ENCODE measurements around the gene CLDN25. TPM values are rescaled to one million over a fixed set of nuclear protein-coding genes. Genes with fewer than 3 reads are reported as not detected.

Gene CLDN25
- total and polyA plus RNA-seq, 2 of the 13 experiments (the other 11 are each of a cell fraction or from before 2014, with no cell fraction given): not detected

DNA sequence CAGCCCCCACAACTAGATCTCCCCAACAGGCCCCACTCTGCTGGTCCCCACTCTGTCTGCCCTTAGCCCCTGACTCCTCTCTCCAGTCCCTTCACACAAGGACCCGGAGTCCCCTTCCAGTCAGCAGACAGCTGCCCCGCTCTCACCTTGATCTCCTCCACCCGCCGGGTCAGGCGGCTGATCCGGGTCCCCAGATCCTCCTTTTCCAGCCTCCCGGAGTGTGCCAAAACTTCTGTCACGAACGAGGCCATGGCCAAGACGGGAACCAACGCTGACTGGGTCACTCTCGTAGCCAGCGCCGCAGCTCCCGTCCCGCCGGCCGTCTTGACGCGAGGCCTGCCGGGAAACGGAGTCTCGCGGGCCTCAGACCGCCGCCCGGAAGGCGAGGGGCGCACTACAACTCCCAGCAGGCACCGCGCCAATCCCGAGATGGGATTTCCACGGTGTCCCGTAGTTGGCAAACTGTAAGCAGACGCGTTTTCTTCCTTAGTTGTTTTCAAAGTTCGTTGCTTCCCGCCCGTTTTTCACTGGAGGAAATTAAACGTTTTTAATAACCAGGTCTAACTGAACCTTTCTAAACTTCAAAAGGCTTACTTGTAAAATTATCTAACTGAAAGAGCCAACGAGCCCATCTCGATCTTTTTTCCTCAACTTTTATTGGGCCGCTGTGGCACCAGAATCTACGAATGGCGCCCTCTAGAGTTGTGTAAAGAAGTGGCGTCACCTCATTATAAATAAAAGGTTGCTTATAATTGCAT, 6.0 kb upstream of the CLDN25 start, which contains the start of gene ZW10 (continued):
- TF ChIP-seq, protein P1, sequence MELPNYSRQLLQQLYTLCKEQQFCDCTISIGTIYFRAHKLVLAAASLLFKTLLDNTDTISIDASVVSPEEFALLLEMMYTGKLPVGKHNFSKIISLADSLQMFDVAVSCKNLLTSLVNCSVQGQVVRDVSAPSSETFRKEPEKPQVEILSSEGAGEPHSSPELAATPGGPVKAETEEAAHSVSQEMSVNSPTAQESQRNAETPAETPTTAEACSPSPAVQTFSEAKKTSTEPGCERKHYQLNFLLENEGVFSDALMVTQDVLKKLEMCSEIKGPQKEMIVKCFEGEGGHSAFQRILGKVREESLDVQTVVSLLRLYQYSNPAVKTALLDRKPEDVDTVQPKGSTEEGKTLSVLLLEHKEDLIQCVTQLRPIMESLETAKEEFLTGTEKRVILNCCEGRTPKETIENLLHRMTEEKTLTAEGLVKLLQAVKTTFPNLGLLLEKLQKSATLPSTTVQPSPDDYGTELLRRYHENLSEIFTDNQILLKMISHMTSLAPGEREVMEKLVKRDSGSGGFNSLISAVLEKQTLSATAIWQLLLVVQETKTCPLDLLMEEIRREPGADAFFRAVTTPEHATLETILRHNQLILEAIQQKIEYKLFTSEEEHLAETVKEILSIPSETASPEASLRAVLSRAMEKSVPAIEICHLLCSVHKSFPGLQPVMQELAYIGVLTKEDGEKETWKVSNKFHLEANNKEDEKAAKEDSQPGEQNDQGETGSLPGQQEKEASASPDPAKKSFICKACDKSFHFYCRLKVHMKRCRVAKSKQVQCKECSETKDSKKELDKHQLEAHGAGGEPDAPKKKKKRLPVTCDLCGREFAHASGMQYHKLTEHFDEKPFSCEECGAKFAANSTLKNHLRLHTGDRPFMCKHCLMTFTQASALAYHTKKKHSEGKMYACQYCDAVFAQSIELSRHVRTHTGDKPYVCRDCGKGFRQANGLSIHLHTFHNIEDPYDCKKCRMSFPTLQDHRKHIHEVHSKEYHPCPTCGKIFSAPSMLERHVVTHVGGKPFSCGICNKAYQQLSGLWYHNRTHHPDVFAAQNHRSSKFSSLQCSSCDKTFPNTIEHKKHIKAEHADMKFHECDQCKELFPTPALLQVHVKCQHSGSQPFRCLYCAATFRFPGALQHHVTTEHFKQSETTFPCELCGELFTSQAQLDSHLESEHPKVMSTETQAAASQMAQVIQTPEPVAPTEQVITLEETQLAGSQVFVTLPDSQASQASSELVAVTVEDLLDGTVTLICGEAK (IDR thresholded peaks at IDR 0.05): no peak
- TF ChIP-seq, protein P1 (CRISPR knock-in tag; IDR thresholded peaks at IDR 0.05): peak; percentile 80; the same call in 1 of the 2 replicates
- no peak for TF ChIP-seq PHB2 (IDR thresholded peaks at IDR 0.05; ENCODE audit: partially characterized antibody)
- TF ChIP-seq ZNF678 (CRISPR knock-in tag; IDR thresholded peaks at IDR 0.05): no peak
- no peak for TF ChIP-seq THYN1 (CRISPR knock-in tag; IDR thresholded peaks at IDR 0.05; ENCODE audit: borderline replicate concordance, low read depth)
- no peak for TF ChIP-seq TOE1 (CRISPR knock-in tag; IDR thresholded peaks at IDR 0.05)
- peak; percentile 100 for TF ChIP-seq THAP11 (CRISPR knock-in tag; IDR thresholded peaks at IDR 0.05)
- TF ChIP-seq CREM (IDR thresholded peaks at IDR 0.05): peak; percentile 92
- TF ChIP-seq CREM (CRISPR knock-in tag; IDR thresholded peaks at IDR 0.05): no peak
- TF ChIP-seq SP4 (CRISPR knock-in tag; IDR thresholded peaks at IDR 0.05): no peak; the same call in 1 of the 2 replicates
- peak; percentile 74; the same call in 1 of the 2 replicates for TF ChIP-seq ZNF180 (CRISPR knock-in tag; IDR thresholded peaks at IDR 0.05; ENCODE audit: borderline replicate concordance, low read depth)
- TF ChIP-seq SSRP1 (CRISPR knock-in tag; IDR thresholded peaks at IDR 0.05): no peak
- no peak for TF ChIP-seq IKZF4 (CRISPR knock-in tag; IDR thresholded peaks at IDR 0.05; ENCODE audit: borderline replicate concordance, low read depth, not compliant biosample characterization)
- no peak; the same call in 1 of the 2 replicates for TF ChIP-seq ZFP37 (CRISPR knock-in tag; IDR thresholded peaks at IDR 0.05; ENCODE audit: borderline replicate concordance)
- no peak for TF ChIP-seq TEAD2 (CRISPR knock-in tag; IDR thresholded peaks at IDR 0.05)
- no peak for TF ChIP-seq MBNL3 (CRISPR knock-in tag; conservative IDR thresholded peaks at IDR 0.05)
- TF ChIP-seq DPF2 (CRISPR knock-in tag; IDR thresholded peaks at IDR 0.05; ENCODE audit: borderline replicate concordance, low read depth): no peak
- TF ChIP-seq KDM6A (CRISPR knock-in tag; IDR thresholded peaks at IDR 0.05; ENCODE audit: low read depth): no peak
- TF ChIP-seq ZNF441 (CRISPR knock-in tag; IDR thresholded peaks at IDR 0.05; ENCODE audit: borderline replicate concordance): no peak
